ENCODE results near the gene TMTC1.
"Not testable (repeated sequence)": the region's sequence is repeated elsewhere in the genome, so short reads cannot be mapped to it uniquely, and the experiment has no call there.

TMTC1 gene

DNA sequence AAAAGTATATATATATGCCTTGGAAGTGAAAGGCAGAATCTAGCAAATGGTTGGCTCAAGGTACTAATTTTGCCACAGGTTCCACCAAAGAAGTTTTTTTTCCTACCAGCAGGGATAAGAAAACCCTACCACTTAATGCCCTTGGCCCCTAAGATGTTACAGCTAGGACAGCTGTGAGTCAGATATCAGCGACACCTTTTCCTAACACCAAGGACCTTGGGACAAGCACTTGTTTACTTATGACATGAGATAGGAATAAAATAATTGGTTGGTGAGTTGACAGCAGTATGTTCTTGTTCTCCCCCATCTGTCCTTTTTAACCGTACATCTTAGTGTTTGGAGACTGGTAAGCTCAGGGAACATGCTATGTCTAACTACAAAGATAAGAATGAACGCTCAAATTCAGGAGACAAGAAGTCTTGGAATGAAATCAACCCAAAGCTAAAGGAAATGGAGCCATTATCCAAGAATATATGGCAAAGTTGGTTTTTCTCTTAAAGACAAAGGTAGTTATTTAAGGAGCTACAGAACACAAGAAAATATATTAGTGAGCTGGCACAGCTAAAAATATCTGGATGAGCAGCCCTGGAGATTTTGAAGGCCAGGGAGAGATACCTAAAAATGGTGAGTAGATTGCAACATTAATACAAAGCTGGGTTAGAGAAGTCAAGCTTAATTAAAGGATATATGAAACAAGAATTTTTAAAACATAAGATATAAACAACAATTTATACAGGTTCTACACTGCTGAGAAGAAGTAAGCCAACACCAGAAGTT lies 126.8 kb downstream of the TMTC1 start:
- DNase-seq = no peak

DNA sequence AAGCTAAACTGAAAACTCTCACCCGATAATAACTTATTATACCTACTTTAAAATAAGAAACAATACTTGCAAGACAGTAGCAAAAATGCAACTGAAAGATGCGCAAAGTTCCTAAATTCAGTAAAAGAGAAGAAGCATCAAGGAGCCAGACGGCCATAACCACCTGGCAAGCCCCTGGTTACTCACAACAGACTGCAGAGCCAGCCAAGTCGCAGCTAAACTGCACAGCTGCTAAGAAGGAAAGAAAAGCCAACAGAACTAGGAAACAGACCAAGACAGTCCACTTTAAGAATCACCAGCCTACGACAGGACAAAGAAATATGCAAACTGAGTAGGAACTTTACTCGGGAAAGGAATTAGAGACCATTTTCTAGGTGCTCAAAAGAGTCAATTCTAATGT lies 127.9 kb downstream of the TMTC1 start:
- no peak for DNase-seq

DNA sequence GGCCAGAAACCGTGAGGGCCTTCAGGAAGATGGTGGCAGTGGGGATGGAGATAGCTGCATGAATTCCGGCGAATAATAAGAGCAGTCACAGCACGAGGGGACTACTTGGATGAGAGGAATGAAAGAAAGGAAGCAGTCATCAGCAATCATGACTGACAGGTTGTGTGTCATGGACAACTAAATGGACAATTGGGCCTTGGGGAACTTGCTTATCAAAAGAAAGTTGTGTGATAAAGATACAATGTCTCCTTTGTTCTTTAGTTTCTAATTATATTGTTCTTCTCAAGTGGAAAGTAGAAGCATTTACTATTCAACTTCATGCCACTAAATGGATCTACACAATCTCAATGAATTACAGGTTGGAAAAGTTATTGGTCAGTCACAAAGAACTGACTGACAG lies 130.5 kb downstream of the TMTC1 start:
- DNase-seq = no peak

DNA sequence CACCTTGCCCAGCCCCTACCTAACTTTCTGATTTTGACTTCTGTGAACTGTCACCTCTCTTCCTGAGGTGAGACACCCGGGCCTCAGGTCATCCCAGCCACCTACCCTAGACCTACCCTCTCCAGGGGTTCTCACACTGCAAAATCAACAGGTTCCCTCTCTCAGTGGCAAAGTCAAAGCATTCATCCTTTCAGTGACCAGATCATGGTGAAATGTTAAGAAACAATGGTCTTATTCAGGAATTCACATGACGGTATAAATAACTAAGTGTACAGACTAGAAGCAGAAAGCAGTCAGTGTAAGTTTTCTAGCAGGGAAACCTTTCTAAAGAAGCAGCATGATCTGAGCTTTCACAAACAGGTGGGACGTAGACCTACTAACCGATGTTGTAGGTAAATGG lies 133.4 kb downstream of the TMTC1 start:
- no peak for DNase-seq

DNA sequence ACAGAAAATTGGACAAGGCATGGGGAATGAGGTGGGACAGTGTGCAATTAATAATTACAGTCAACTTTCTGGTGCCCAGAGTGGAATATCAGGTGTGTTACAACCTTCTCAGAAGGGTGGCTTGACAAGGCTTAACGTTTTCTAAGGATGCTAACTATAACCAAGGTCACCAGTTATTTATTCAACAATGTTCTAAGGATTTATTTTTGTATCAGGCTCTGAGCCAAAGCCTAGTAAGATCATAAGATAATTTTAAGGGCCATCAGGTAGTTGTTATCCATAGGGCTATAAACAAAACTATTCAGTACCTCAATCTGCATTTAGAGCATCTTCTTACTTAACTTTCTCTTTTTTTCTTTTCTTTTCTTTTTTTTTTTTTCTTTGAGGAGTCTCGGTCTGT lies 134.0 kb downstream of the TMTC1 start:
- no peak for DNase-seq

DNA sequence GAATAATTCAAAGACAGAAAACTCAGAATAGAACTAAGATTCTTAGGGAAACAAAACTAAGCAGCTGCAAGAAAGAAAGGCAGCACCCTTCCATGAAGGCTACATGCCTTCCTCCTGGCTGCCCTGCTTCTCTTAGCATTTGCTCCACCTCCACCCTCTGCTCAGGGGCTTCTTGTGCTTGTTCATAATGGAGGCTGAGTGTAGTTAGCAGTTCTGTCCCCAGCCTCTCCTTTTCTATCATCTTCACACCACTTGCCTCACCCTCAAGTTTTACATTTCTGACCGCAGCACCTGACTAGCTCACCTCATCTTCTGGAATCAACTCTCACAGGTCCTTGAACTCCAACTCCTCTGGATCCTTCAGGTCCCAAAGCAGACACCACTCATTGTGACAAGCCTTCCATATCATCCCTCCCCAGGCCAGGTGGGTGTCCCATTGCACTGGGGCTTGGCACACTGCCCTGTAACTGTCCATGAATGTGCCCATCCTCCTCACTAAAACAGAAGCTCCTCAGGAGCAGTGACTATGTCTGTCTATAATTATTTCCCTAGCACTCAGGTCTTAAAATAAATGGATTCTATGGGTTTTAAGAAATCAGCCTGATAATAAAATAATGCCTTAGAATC lies 139.1 kb downstream of the TMTC1 start:
- DNase-seq = no peak

DNA sequence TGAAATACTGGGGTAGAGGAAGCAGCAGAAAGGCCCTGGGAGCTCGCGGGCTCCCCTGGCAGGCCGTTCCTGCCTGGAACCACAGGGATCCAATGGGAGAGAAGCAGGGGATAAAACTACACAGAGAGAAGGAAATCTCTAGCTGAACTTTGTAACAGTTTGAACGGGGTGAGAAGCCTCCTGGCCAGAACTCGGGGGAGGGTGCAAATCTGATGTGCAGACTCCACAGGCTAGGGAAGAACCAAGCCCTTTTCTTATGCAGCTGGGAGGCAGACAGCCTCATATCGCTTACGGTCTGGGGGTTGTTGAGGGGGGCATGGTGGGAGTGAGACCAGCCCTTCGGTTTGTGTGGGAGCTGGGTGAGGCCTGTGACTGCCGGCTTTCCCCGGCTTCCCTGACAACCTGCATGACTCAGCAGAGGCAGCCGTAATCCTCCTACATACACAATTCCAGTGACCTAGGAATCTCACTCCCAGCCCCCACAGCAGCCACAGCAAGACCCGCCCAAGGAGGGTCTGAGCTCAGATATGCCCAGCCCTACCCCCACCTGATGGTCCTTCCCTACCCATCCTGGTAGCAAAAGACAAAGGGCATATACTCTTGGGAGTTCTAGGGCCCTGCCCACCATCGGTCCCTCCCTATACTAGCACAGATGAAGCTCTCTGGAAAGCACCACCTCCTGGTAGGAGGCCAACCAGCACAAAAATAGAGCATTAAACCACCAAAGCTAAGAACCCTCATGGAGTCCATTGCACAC lies 143.0 kb downstream of the TMTC1 start:
- no peak for DNase-seq

DNA sequence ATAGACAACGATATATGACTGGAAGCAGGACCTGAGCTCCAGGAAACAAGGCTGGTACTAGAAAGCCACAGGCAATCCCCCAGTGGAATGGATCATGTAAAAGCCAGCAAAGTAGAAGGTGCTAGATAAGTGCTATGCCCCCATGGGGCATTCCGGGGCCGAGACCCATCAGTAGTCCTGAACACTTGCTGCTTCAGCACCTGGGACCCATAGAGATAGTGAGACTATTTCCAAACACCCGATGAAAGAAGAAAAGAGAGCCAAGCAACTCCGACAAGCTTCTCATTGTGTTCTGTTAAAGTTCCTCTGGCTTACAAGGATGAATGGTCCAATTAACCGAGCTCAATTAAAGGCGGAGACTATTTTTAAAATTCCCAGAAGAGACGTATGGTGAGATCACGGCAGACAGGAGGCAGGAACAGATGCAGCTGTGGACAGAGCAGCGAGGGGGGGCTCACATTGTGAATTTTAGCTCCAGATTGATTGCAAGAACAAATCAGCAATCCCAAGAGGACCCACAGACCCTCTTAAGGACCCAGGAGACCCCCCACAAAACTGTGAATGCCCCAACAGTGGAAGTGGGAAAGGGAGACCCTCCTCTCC lies 143.7 kb downstream of the TMTC1 start:
- no peak for DNase-seq

DNA sequence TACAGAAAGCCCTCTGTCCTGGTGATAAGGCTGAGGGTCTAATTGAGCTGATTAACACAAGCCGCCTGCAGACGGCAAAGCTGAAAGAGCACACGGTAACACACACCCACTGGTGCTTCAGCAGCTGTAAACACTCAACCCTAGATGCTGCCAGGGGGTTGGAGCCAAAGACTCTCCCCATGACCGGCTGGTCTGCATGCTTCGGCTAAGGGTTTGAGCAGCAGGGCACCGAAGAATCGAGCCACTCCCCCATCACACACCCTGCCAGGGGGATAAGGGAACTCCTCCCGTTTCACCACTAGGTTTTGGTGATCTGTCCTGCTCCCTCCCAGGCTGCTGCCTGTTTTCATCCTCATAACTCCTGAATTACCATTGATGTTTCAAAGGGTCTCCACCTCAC lies 145.2 kb downstream of the TMTC1 start:
- no peak for DNase-seq

DNA sequence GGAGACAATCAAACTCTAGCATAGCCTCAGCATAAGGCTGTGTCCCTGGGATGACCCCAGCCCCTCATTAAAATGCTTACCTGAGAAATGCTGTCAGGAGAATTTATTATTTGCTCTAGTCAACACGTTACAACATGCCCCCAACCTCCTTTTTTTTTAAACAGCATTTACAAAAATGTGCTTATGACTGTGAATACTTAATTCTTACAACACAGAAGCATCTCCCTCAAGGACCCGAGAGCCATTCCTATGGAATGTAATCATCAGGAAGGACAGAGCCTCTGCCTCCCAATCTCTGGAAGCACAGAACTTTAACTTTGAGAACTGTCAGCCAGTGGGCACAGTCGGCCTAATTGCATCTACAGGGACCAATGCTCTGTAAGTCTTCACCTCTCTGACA lies 149.7 kb downstream of the TMTC1 start:
- DNase-seq = no peak

DNA sequence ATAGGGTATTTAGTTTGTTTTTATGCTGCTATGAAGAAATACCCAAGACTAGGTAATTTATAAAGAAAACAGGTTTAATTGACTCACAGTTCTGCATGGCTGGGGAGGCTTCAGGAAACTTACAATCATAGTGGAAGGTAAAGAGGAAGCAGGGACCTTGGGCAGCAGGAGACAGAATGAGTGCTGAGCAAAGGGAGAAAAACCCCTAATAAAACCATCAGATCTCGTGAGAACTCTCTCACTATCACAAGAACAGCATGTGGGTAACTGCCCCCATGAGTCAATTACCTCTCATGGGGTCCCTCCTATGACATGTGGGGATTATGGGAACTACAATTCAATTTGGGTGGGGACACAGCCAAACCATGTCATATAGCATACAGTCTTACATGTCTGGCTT lies 153.6 kb downstream of the TMTC1 start:
- DNase-seq = not testable (repeated sequence)

DNA sequence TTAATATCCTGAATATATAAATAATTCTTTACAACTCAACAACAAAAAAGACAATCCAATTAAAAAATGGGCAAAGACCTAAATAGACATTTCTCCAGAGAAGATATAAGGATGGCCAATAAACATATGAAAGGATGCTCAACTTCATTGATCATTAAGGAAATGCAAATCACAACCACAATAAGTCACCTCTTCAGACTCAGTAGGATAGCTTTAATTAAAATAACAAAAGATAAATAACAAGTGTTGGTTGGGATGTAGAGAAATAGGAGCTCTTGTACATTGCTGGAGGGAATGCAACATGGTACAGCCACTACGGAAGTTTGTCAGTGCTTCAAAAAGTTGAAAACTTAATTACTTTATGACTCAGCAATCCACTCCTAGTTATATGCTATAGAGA lies 156.5 kb downstream of the TMTC1 start:
- no peak for DNase-seq

DNA sequence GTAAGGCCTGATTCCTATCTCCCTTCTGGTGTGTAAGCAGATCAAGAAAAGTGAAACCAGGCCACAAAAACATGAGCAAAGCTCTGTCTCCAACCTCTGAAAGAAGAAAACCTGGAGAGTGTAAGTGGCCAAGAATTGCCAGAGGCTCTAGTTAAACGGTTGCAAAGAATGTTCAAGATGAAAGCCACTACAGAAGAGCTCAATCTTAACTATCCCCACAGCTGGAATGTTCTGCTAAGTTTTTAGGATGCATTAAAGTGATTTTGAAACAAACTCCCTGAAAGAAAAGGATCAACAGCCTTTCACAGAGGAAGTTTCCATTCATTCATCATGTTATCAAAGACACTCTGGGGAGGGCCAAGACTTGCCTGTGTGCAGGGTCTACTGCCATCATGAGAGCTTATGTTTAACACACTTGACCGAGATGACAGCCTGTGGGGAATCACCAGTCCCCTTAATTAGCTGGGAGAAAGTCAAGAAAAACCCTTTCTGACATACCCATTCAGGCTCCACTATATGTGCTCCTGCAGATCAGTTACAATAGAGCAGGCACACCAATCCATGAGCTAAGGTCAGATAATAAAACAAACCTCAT lies 158.3 kb downstream of the TMTC1 start:
- no peak for DNase-seq

DNA sequence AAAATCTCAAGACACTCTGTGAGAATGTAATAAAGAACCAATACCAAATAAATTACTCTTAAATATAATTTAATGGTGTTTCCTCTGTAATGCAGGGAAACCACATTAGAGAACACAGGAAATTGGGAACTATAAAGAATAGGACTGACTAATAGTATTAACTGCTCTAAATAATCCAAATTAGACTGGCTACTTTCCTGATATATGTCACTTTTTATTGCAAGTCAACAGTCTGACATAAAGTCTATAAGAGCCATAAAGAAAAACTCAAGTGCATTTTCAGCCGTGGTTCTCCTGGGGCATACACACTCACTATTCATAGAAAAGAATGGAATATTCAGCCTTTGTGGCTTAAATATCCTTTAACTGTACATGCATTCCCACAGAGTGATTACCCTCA lies 161.5 kb downstream of the TMTC1 start:
- no peak for DNase-seq

DNA sequence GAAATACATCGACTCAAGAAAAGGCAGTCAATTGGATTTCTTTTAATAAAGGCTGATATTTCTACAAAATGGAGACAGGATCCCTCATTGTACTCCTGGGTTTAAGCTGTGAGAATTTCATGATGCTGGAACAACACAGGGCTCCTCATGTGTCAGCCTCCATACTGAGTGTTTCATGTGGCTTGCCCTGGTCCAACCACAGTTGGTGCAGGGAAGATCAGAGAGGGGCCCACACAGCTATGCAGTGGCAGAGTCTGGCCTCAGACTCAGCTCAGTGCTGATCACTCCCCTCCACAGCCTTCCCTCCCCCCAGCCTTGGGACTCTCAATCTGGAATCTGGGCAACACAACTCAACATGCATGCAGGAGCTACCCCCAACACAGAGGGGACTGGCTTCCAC lies 163.7 kb downstream of the TMTC1 start:
- DNase-seq = no peak

DNA sequence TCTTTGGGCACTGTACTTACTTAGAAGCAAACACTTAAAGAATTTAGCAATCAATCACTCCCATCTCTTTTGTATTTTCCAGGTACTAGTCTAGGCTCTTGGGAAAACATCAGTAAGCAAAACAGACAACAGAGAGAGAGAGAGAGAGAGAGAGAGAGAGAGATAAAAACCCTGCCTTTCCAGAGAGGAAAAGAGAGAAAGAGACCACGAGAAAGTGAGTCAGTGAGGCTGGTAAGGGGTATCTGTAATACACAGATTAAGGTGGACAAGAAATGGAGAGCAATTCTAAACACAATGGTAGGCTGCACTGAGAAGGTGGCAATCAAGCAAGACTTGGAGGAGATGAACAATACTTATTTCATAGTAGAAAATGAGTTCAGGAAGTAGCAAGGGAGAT lies 166.3 kb downstream of the TMTC1 start:
- DNase-seq = no peak

DNA sequence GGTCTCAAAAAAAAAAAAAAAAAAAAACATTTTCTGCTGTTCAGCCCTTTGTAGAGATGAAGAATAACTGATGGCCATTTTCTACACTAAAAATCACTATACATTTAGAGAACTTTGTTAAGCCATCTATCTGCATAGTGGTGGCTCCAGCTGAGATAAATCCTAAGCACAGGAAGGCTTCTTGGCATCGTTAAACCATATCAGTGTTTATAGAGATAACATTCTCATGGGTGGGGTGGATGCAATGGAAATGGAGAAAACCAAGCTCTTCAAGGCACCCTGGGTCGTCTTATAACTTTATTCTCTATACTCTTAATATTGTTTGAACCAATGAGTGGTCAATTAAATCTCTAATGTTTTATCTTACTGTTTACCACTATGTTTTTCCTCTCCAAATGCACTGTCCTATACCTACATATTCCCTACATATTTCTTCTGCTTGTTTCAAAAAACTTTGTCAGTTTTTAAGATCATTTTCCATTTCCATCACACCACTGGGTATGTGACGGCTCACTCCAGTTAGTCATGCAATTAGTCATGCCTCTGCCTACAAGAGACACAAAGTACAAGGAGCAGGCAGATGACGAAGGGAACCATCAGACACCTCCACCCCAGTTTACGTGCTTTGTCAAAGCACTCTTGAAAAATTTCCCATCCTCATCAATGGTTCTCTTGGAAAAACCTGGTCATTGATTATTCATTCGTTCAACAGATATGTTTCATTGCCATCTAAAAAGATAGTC lies 166.9 kb downstream of the TMTC1 start:
- DNase-seq = no peak

DNA sequence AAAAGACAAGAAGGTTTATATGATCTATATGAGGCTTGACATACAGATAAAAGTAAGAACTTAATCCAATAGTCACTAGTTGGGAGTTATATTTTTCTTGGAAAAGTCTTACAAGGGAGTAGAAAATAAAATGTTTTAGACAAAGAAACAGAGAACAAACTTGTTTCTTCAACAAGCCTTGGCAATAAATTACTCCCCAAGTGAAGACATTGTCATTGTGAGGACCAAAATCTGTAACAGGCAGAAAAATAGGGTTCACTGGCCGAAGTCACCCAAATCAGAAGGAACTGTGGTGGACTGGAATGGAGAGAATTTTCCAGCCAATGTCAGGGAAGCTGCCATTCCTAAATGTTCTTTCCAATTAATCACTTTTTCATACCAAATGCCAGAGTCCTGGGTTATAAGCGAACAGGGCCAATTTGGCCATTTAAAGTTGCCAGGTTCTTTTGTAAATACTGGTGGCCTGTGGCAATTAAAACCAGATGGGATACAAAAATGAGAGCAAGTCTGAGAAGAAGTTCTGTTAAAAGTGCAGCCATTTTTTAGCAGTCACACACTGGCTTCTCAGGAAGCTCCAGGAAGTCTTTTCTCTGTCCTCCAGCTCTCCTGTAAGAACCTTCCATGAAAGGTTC lies 168.9 kb downstream of the TMTC1 start:
- no peak for DNase-seq

DNA sequence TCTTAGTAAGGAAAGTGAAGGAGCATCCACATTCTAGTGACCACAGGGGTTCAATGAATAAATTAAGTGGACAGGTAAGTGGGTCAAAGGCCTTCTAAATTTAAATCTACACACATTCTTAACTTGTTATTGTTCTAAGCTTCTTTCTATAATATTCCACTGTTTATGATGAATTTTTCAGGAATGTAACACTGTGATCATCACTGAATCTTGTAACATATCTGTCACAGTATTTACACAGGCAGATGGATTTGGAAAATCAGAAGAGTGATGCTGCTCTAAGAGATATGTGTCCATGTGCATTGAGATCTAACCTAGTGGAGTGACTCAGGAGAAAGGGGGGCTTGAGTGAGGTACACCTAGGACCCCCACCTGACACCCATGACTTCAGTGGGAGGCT lies 170.8 kb downstream of the TMTC1 start:
- DNase-seq = no peak

DNA sequence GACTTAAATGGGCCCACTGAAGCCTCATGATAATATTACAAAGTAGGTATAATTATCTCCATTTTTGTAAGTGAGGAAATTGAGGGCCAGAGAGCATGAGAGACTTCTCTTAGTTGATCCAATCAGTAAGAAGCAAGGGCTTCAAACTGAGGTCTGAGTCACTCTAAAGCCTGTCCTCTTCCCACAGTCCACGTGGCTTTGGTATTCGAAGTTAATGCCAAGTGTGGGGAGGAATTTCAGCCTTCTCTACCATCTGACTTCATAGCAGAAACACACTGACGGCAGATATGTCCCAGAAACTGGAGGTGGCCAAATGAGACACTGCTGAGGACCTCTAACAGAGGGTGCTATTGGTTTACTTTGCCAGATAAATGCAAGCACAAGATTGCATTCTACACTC lies 171.8 kb downstream of the TMTC1 start:
- no peak for DNase-seq

DNA sequence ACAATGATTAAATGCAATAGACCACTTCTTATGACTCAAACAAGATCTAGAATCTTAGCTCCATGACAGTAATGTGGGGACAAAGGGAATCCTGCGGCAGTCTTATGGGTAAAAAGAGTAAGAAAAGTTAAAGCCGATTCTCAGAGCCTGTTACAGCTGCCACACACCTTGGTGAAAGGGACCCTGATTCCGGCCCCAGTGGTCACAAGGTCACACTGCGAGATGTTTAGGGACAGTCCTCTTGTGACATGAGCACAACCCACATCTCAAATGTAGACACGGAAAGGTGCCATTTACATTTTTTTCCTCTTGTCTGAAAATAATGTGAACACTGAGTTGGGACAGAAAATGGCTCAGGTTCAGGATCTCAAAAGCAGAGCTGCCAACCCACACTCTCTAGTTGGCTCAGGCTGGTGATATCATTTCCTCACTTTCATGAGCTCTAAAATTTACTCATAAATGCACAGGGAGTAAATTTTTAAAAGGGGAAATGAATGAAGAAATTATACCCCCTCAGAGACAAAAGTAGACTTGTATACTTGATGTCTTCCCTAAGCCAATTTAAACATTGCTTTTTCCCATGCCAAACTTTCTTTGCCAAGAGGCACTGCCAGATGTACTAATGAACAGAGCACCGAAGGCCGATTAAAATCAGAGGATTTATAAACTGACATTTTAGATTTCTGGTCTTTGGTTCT lies 173.1 kb downstream of the TMTC1 start:
- no peak for DNase-seq
